K562 (cell line): ENCODE results near the gene BTD. TPM values are rescaled to one million over a fixed set of nuclear protein-coding genes. Genes with fewer than 3 reads are reported as not detected.
A peak's percentile ranks its signal among the peaks of the same experiment; 100 is the strongest.

Experiments used
- ATAC-seq: fragments of 200-7000 bp; cut with Tn5 transposase; 3 replicates; pipeline ENCODE4 v1.9.1; 2020; ENCODE audit warnings: moderate library complexity
- BruUV-seq: library from RNA; stranded (reverse); fragments of 400-500 nt; replicated peaks from 2 replicates; lab custom pipeline; 2021; lab: Mats Ljungman, UMichigan
- CTCF ChIA-PET: fragments of 300-600 bp; formaldehyde crosslinking; extraction: SDS; loops from one replicate; lab custom pipeline; 2021; ENCODE audit warnings: low intra/inter-chr PET ratio; lab: Yijun Ruan, JAX
- POLR2A ChIA-PET: fragments of 300-600, 350-650 bp; sonication (Branson Sonifier 250); formaldehyde crosslinking; extraction: SDS; loops from one replicate; lab custom pipeline; 2021; ENCODE audit warnings: antibody characterized with exemption, inconsistent platforms; lab: Yijun Ruan, JAX
- DNase-seq, 4 experiments: peaks; one replicate each; pipeline versions ENCODE4 v3.0.0 to v3.0.0-alpha.2; 2011 to 2018; ENCODE audit warnings: low spot score in 3 of 4, mixed read lengths in 3 of 4; ENCODE audit errors: extremely low read depth in 1 of 4
- FAIRE-seq: peaks from 2 replicates; lab custom pipeline; 2011; peaks lifted over from hg19 to GRCh38; lab: Jason Lieb, UNC
- H2AFZ ChIP-seq: 2 replicates; pipeline ENCODE4 v1.6.0; 2011; ENCODE audit warnings: low read depth, low read length, control low read depth, inconsistent platforms
- H3K27ac ChIP-seq: fragments of 200-600 bp; 3 replicates; pipeline ENCODE4 v1.8.0; 2011; ENCODE audit warnings: low read depth, mild to moderate bottlenecking, control low read depth, inconsistent platforms, low read length, moderate library complexity, mixed read lengths; ENCODE audit errors: extremely low read depth
- H3K27me3 ChIP-seq, 2 experiments: fragments of 300-600 bp in 1 of 2; 2 replicates in 1 of 2; 3 replicates in 1 of 2; pipeline versions ENCODE4 v1.6.0 to v1.8.0; 2011; ENCODE audit warnings: inconsistent platforms in 2 of 2, low read length in 2 of 2, mild to moderate bottlenecking in 1 of 2, mixed read lengths in 1 of 2, moderate library complexity in 1 of 2; ENCODE audit not compliant: control insufficient read depth in 2 of 2, insufficient read depth in 2 of 2
- H3K36me3 ChIP-seq: fragments of 300-600 bp; 3 replicates; pipeline ENCODE4 v1.8.0; 2011; ENCODE audit warnings: mild to moderate bottlenecking, low read length, inconsistent platforms; ENCODE audit not compliant: control insufficient read depth, insufficient read depth
- H3K4me1 ChIP-seq, 2 experiments: fragments of 200-600 bp in 1 of 2; replicated peaks in 1 of 2; 2 replicates in 1 of 2; 3 replicates in 1 of 2; pipeline versions ENCODE4 v1.5.1 to v1.8.0; 2011; ENCODE audit warnings: inconsistent platforms in 2 of 2, low read length in 2 of 2, mild to moderate bottlenecking in 1 of 2, mixed read lengths in 1 of 2, moderate library complexity in 1 of 2; ENCODE audit not compliant: control insufficient read depth in 2 of 2, insufficient read depth in 2 of 2
- H3K4me2 ChIP-seq: 2 replicates; pipeline ENCODE4 v1.6.1; 2011; ENCODE audit warnings: low read length, control low read depth, inconsistent platforms, mixed read lengths; ENCODE audit not compliant: insufficient read depth
- H3K4me3 ChIP-seq: fragments of 200-600 bp; sonication (generic), shearing (Covaris generic); 2 replicates; pipeline ENCODE4 v1.5.1; 2016; ENCODE audit warnings: control low read depth, inconsistent platforms
- H3K79me2 ChIP-seq: fragments of 200-600 bp; 3 replicates; pipeline ENCODE4 v1.8.0; 2011; ENCODE audit warnings: low read length, inconsistent platforms; ENCODE audit not compliant: control insufficient read depth, insufficient read depth
- H3K9ac ChIP-seq, 2 experiments: 2 replicates each; pipeline versions ENCODE4 v1.6.0 to v1.6.1; 2011; ENCODE audit warnings: low read depth in 2 of 2, low read length in 2 of 2, control low read depth in 1 of 2, inconsistent platforms in 1 of 2, mild to moderate bottlenecking in 1 of 2, mixed read lengths in 1 of 2; ENCODE audit not compliant: insufficient read depth in 1 of 2
- H3K9me1 ChIP-seq: one replicate; pipeline ENCODE4 v1.6.0; 2011; ENCODE audit warnings: inconsistent platforms, mild to moderate bottlenecking, low read length, moderate library complexity; ENCODE audit not compliant: control insufficient read depth, insufficient read depth
- H3K9me3 ChIP-seq: replicated peaks from 2 replicates; pipeline ENCODE4 v1.5.1; 2011; ENCODE audit warnings: low read depth, low read length, inconsistent platforms; ENCODE audit not compliant: control insufficient read depth, insufficient read depth
- H4K20me1 ChIP-seq: replicated peaks from 2 replicates; pipeline ENCODE4 v1.6.1; 2011; ENCODE audit warnings: low read length, inconsistent platforms, mixed read lengths; ENCODE audit not compliant: control insufficient read depth, insufficient read depth
- ARHGAP35 ChIP-seq: fragments of 450-650 bp; IDR thresholded peaks from 2 replicates; pipeline ENCODE4 v1.6.1; 2018; ENCODE audit not compliant: partially characterized antibody
- CBX5 ChIP-seq: IDR thresholded peaks from 2 replicates; pipeline ENCODE4 v1.6.1; 2014; ENCODE audit warnings: low read depth, borderline replicate concordance
- CTBP1 ChIP-seq: fragments of 450-650 bp; IDR thresholded peaks from 2 replicates; pipeline ENCODE4 v1.6.1; 2016; ENCODE audit warnings: borderline replicate concordance
- CXXC5 ChIP-seq: fragments of 250-450 bp; sonication (Bioruptor Pico); IDR thresholded peaks from 2 replicates; pipeline ENCODE4 v1.8.0; 2022; ENCODE audit warnings: inconsistent platforms, mild to moderate bottlenecking, moderate library complexity
- E2F4 ChIP-seq: sonication (generic); formaldehyde crosslinking; IDR thresholded peaks from 2 replicates; pipeline ENCODE4 v1.8.0; 2022; ENCODE audit warnings: mild to moderate bottlenecking, low read depth, missing genetic modification reagents
- EP300 ChIP-seq: IDR thresholded peaks from 2 replicates; pipeline ENCODE4 v1.6.1; 2012; ENCODE audit warnings: low read length, improper control_type of control experiment
- EWSR1 ChIP-seq: fragments of 450-650 bp; IDR thresholded peaks from 2 replicates; pipeline ENCODE4 v1.6.1; 2018; ENCODE audit warnings: borderline replicate concordance, mild to moderate bottlenecking, low read depth, moderate library complexity; ENCODE audit not compliant: partially characterized antibody
- HMG20A ChIP-seq: fragments of 450-650 bp; formaldehyde crosslinking; conservative IDR thresholded peaks from 2 replicates; pipeline ENCODE4 v1.4.0; 2020; ENCODE audit warnings: mild to moderate bottlenecking, mixed read lengths
- PCBP2 ChIP-seq: fragments of 200-400 bp; formaldehyde crosslinking; IDR thresholded peaks from 2 replicates; pipeline ENCODE4 v1.6.1; 2018; ENCODE audit warnings: low read length, low read depth, mild to moderate bottlenecking, moderate library complexity; ENCODE audit not compliant: poor library complexity, severe bottlenecking
- PML ChIP-seq: IDR thresholded peaks from 2 replicates; pipeline ENCODE4 v1.6.1; 2012; ENCODE audit warnings: low read length, inconsistent platforms
- RNF2 ChIP-seq: sonication (generic); IDR thresholded peaks from 2 replicates; pipeline ENCODE4 v1.6.1; 2016
- SMAD4 ChIP-seq: fragments of 250-450 bp; sonication (Bioruptor Pico); conservative IDR thresholded peaks from 2 replicates; pipeline ENCODE4 v1.8.0; 2021; ENCODE audit warnings: inconsistent platforms, mild to moderate bottlenecking, moderate library complexity
- ZNF274 ChIP-seq: IDR thresholded peaks from 2 replicates; pipeline ENCODE4 v1.6.1; 2011; ENCODE audit warnings: low read depth, mild to moderate bottlenecking, low read length, moderate library complexity, borderline replicate concordance
- ZNF511 ChIP-seq: sonication (generic); formaldehyde crosslinking; IDR thresholded peaks from 2 replicates; pipeline ENCODE4 v1.8.0; 2022; ENCODE audit warnings: mild to moderate bottlenecking, missing genetic modification reagents
- WGBS: fragments of 100-300 bp; shearing (Covaris generic); methylation state at CpG from one replicate; pipeline ENCODE4 v1.1.6; 2016; ENCODE audit warnings: low coverage, mixed read lengths; ENCODE audit not compliant: insufficient coverage; ENCODE audit errors: missing lambda C conversion rate; 5-methylcytosine and 5-hydroxymethylcytosine counted together
- in situ Hi-C: fragments of 300-500 bp; cut with MboI; formaldehyde crosslinking; loops from 4 replicates; pipeline ENCODE4 v1.15.0; 2018; ENCODE audit warnings: inconsistent platforms, mixed read lengths
- intact Hi-C: fragments of 100-400 bp; cut with micrococcal nuclease; formaldehyde crosslinking; loops from 2 replicates; pipeline ENCODE4 v1.14.2; 2022
- polyA plus RNA-seq, 8 experiments: library from polyadenylated mRNA; depleted of rRNA in 4 of 8; stranded (reverse) in 5 of 8; unstranded in 3 of 8; fragments of >200 nt; fragmentation: Nextera tagmentation in 2 of 8; fragmentation: Illumina TruSeq in 1 of 8; extraction: Ambion mirVana in 2 of 8; extraction: Trizol in 1 of 8; gene quantifications; 2 replicates each; pipeline versions ENCODE4 v1.2.1 to v1.2.3, GENCODE V29; 2011 to 2014; ENCODE audit warnings: inconsistent platforms in 1 of 8, missing spikeins in 1 of 8
- total RNA-seq, 7 experiments: library from RNA; depleted of rRNA in 6 of 7; stranded (reverse); fragments of >200 nt in 6 of 7; fragmentation: Illumina TruSeq in 2 of 7; extraction: Trizol in 2 of 7; gene quantifications; 2 replicates each; pipeline versions ENCODE4 v1.2.1 to v1.2.3, GENCODE V29; 2011 to 2021; ENCODE audit warnings: low replicate concordance in 1 of 7

The BTD gene
- total and polyA plus RNA-seq, 9 of the 15 experiments (the other 6 are each of a cell fraction or from before 2014, with no cell fraction given) = 6.6 to 26.2 (median 10.6) TPM

- ChIA-PET POLR2A (no interaction called here), CTCF (no interaction called here)
- Histone ChIP-seq H2AFZ (no peak overlapping the region), H3K4me2 (no peak overlapping the region), H4K20me1 (no peaks in the 10 kb centered on the region), H3K79me2 (no peaks in the 10 kb centered on the region), H3K27ac (no peak overlapping the region), H3K4me1 (peaks cover 4 to 16% of the 10 kb centered on the region in 2 experiments; a peak in 2 of 5 replicates), H3K9me1 (no peaks in the 10 kb centered on the region), H3K27me3 (no peaks in the 10 kb centered on the region), H3K9ac (no peak overlapping the region), H3K9me3 (no peaks in the 10 kb centered on the region), H3K36me3 (peaks cover 73% of the 10 kb centered on the region), H3K4me3 (no peak overlapping the region)
- DNase-seq = peak in 1 of 4 experiments; percentile 12
- FAIRE-seq = no peak
- WGBS = 59% methylated on average over 7 of the region's 7 CpGs
- intact Hi-C loops = no loop called here
- in situ Hi-C loops = no loop called here
- ATAC-seq = peak; percentile 63
- no TSS peak for BruUV-seq
- no peak for TF ChIP-seq ZNF511
- no peak for TF ChIP-seq CBX5
- peak; percentile 29; the same call in 1 of the 2 replicates for TF ChIP-seq CXXC5 (CRISPR knock-in tag)
- TF ChIP-seq EWSR1 = no peak
- TF ChIP-seq PML = no peak
- TF ChIP-seq ZNF274 = no peak
- TF ChIP-seq CTBP1 = peak; percentile 19; the same call in 1 of the 2 replicates
- no peak for TF ChIP-seq HMG20A (CRISPR knock-in tag)
- TF ChIP-seq E2F4 (CRISPR knock-in tag) = no peak
- no peak for TF ChIP-seq ARHGAP35
- no peak for TF ChIP-seq RNF2
- TF ChIP-seq SMAD4 (CRISPR knock-in tag) = no peak
- peak; percentile 6; the same call in 1 of the 2 replicates for TF ChIP-seq EP300
- TF ChIP-seq PCBP2 = no peak
Observed at GRCh38 chr3:15685927-15686326, 84.4 kb downstream of the BTD start.
